Fibroblast of mammary gland (primary cell): Measurements from ENCODE around the gene LEAP2.
"Not testable (repeated sequence)": the region's sequence is repeated elsewhere in the genome, so short reads cannot be mapped to it uniquely, and the experiment has no call there.

ENCODE experiments used
- DNase-seq: peaks from one replicate; pipeline ENCODE4 v3.0.0-alpha.2; 2010; ENCODE audit warnings: low read depth
- H3K4me3 ChIP-seq: 2 replicates; pipeline ENCODE4 v1.5.1; 2011; ENCODE audit warnings: low read depth, mild to moderate bottlenecking, low read length, moderate library complexity; ENCODE audit not compliant: control insufficient read depth
- CTCF ChIP-seq: conservative IDR thresholded peaks from 2 replicates; pipeline ENCODE4 v1.5.1; 2011; ENCODE audit warnings: low read depth, low read length, inconsistent platforms; ENCODE audit not compliant: control insufficient read depth, insufficient read depth

LEAP2 gene

DNA sequence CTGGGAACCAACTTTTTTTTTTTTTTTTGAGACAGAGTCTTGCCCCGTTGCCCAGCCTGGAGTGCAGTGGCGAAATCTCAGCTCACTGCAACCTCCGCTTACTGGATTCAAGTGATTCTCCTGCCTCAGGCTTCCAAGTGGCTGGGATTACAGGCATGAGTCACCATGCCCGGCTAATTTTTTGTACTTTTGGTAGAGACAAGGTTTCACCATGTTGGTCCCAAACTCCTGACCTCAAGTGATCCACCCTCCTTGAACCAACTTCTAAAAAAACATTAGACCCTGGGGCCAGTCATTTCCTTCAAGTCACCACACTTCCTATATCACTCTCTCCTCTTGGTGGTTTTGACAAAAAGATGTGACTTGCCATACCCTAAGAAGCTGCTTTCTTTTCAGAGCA lies 32.2 kb upstream of the LEAP2 start:
- no peak for TF ChIP-seq CTCF
- peak; percentile 56 for DNase-seq
- no peak overlapping the region for H3K4me3 ChIP-seq

DNA sequence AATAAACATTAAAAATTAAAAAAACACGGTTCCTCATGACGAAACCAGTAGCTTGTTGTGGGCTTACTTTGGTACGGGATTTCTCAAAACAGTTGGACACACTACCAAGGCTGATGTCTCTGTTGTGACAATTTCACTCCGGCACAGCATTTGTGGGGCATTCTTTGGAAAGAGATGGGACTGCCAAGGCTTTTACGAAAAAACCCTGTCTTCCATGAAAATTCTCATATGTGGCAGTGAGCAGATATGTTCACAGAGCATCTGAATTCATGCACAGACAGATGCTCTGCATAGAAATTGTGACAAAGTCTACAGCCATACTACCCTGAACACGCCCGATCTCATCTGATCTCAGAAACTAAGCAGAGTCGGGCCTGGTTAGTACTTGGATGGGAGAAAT lies 25.2 kb upstream of the LEAP2 start:
- TF ChIP-seq CTCF = no peak
- no peak overlapping the region for H3K4me3 ChIP-seq
- no peak for DNase-seq

- no peak for DNase-seq
- H3K4me3 ChIP-seq = no peak overlapping the region
- TF ChIP-seq CTCF = no peak
Observed at GRCh38 chr5:132849347-132849746, 24.1 kb upstream of the LEAP2 start.

- H3K4me3 ChIP-seq = no peak overlapping the region
- DNase-seq = peak; percentile 30
- no peak for TF ChIP-seq CTCF
Observed at GRCh38 chr5:132850066-132850465, 23.4 kb upstream of the LEAP2 start.

DNA sequence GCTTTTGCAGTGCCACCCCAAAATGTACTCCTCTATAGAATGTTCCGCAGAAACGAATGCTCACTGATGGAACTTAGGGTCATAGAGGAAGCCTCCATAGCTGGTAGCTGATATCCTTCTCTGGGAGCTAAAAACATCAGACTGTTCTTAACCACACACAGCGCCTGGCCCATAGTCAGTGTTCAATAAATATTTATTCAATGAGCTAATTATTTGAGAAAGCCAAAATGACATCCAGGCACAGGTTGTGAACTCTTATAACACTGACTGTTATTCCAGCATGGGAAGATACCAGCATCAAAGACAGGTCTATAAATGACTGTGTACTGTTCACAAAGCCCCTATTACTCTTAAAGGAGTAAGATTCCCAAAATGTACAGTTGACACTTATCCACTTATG lies 20.1 kb upstream of the LEAP2 start:
- no peak for TF ChIP-seq CTCF
- H3K4me3 ChIP-seq = no peak overlapping the region
- DNase-seq = no peak

DNA sequence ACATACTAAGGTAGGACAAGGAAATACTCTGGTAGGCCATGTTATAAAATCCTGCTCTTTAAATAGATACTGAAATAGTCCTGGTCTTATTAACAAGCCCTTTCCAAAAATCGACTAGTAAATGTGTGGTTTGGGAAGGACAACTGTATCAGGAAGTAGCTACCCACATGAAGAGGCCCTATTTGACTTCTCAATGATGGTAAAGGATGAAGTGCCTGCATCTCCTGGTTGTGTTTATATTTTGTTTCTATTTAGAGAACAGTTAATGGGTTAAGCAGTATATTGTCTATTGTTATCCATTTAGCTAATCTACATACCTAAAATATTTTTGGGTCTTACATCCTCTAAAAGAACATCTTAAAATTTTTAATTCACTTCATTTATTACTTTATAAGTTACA lies 19.7 kb upstream of the LEAP2 start:
- TF ChIP-seq CTCF = no peak
- no peak for DNase-seq
- H3K4me3 ChIP-seq = no peak overlapping the region

GRCh38 chr5:132854301-132854700 lies 19.2 kb upstream of the LEAP2 start:
- no peak for DNase-seq
- no peak overlapping the region for H3K4me3 ChIP-seq
- TF ChIP-seq CTCF = no peak

DNA sequence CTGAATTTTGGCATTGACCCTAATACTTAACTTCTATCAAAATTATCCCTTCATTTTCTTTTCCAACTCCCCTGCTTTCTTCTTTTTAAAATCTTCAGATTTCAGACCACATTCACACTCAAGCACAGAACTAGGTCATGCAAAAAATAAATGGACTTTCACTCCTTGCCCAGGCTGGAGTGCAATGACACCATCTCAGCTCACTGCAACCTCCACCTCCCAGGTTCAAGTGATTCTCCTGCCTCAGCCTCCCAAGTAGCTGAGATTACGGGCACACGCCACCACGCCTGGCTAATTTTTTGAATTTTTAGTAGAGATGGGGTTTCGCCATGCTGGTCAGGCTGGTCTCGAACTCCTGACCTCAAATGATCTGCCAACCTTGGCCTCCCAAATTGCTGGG lies 18.5 kb upstream of the LEAP2 start:
- H3K4me3 ChIP-seq, DNase-seq: not testable (repeated sequence)
